ENCODE measurements around the gene NCOR1.
"Not testable (repeated sequence)": the region's sequence is repeated elsewhere in the genome, so short reads cannot be mapped to it uniquely, and the experiment has no call there.

NCOR1 gene

DNA sequence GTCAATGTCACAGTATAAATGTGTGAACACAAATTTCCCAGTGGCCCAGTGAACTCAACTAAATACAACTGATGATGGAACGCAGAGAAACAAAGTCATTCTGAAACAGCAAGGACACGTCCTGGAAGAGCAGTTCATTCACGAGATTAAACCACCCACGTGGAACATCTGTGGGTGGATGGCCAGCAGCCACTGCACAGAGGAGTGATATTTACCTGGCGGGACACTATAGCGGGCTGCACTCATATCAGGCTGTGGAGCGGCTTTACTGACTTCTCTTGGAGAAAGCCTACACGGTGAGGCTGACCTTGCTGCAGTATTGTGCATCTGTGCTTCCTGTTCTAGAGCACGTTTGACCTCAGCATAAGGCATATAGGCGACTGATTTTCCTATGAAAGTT, 128.4 kb downstream of the NCOR1 start:
- no peak for DNase-seq (ENCODE audit: low read depth)

DNA sequence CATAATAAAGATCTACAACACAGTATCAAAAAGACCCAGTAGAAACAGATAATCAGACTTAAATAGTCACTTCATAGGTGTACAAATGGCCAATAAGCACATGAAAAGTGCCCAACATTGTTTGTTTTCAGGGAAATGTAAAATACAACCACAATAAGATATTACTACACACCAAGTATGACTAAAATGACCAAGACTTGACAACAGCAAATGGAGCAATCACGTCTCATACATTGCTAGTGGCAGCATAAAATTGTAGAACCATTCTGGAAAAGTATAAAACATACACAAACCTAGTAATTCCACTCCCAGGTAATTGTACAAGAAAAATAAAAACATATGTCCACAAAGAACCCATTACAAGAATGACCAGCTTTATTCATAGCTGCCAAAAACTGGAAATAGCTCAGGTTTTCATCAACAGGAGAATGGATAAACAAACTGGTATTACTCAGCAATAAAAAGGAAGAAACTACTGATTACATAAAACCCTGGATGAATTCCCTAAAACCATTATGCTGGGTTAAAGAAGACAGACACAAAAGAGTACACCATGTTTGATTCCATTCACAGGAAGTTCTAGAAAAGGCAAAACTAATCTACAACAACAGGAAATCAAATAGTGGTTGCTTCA, 130.2 kb downstream of the NCOR1 start:
- no peak for DNase-seq (ENCODE audit: low read depth)

DNA sequence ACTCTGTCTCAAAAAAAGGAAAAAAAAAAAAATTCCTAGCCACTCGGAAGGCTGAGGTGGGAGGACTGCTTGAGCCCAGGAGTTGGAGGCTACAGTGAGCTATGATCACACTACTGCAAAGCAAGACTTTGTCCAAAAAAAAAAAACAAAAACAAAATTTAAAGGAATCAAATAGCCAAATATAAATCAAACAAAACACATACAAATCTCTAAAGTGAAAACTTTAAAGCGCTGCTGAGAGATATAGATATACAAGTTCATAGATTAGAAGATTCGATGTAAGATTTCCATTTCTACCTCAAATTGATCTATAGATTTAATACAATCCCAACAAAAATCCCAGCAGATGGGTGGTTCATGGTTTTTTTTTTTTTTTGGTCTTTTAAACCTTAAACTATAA, 132.1 kb downstream of the NCOR1 start:
- no peak for DNase-seq (ENCODE audit: low read depth)

DNA sequence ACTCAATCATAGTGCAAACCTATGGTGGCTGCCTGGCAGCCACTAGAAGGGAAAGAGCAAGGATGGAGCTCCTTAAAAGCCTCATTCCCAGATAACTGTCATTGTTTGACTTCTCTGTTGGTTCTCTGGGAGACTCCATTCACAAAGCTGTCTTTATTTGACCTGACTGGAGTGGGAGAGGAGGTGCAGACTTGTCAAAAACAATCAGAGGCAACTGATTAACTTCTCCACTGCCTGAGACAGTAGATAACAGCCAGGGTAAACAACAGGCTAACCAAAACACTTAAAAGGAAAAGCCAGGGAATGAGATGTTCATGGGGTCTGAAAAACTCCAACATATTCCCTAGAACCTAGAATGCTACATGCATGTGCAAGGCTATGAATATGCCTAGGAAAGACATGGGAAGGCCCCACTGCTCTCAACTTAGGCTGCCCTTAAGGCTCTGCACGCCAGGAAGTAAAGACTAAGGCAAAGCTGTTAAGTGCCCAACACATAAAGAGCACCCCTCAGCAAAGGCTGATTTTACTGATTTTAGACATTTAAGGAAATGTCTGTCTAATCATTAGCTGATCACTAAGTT, 133.7 kb downstream of the NCOR1 start:
- no peak for DNase-seq (ENCODE audit: low read depth)

DNA sequence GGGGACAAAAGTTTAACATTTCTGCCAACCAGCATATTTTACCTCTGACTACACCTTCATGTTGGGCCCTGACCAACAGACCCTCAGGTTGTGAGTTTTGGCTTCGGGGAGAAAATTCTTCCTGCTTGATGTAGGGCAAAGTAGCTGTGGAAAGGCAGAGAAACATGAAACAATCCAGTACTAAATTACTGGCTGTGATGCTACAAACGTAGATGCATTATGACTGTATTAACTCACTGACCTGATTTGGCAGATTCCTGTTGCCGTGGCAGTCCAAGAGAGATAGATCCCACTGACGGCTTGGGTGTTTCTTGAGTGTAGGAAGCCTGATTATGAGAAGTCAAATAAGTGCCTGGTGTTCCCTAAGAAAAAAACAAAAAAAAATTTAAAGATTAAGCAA, 135.0 kb downstream of the NCOR1 start:
- no peak for DNase-seq (ENCODE audit: low read depth)

DNA sequence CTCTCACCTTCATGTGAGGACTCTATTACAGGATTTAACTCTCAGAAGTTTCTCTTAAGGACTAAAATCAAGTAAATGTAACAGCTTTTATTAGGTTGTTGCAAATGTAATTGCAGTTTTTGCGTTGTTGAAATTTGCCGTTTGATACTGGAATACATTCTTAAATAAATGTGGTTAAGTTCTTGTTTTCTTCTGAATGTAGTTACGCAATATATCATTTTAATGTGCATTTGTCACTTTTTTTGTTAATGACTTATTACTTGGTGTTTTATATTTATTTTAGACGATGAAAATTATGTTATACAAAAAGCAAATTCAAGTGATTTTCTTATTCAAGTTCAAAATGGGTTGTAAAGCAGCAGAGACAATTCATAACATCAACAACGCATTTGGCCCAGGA, 139.4 kb downstream of the NCOR1 start:
- no peak for DNase-seq (ENCODE audit: low read depth)

DNA sequence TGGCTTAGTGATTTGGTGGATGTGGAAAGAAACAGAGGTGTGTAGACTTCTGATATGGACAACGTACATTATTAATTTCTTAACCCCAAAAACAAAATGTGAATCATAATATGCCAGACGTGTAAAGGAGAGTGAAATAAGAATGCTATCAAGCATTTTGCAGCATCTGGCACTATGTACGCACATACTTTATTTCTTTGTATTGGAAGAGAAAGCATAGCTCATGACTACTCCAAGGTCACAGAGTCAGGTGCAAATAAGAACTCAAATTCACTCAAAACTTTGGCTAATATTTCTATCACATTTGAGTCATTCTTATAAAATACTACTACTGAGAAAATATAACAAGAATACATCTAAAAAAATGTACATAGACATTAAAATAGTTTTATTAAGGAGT, 140.9 kb downstream of the NCOR1 start:
- no peak for DNase-seq (ENCODE audit: low read depth)

DNA sequence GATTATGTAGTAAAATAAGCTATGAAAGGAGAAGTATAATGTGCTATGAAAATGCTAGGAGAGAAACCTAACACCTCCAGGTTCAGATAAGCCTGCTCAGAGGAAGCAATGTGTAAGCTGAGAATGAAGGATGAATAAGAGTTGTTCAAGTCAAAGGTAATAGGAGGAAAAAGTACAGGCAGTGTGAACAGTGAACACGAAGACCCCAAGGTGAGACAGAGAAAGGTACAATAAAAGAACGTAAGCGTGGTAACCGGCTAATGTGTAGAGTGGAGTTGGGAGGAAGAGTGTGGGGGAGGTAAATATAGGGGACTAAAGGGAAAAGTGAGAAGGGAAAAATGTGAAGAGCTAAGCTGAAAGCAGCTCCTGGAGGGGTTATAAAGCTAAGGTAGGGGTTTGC, 141.5 kb downstream of the NCOR1 start:
- no peak for DNase-seq (ENCODE audit: low read depth)

DNA sequence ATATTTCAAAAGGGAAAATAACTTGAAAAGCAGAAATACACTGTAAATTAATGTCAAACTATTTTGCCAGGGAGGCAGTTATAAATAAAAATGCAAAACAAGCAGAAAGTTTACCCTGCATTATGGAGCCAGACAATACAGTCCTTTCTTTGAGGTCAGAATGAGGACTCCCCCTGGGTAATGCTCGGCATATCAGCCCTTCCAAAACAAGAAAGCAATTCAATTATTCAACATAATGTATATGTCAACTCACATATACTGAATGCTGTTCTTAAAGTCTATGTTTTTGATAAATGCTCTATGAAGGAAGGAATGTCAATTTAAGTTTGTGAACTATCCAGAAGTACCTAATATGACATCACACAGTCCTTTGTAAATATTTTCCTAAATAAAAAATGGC, 143.3 kb downstream of the NCOR1 start:
- no peak for DNase-seq (ENCODE audit: low read depth)

DNA sequence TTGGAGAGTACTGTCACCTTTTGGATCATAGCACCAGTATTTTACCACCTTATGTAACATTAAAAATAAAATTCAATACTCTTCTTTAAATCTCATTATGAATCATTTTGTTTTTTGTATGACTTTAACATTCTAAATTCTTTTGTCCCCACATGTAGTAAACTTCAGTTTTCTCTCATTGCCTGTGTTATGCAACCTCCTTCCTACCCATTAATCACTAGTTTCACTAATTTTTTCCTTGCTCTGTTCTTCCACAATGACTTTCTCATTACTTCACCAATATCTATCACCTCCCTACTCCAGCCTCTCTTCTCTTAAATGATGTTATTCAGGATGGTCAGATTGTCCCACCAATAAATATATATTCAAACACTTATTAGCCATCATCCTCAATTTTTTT, 147.0 kb downstream of the NCOR1 start:
- DNase-seq (ENCODE audit: low read depth): no peak

DNA sequence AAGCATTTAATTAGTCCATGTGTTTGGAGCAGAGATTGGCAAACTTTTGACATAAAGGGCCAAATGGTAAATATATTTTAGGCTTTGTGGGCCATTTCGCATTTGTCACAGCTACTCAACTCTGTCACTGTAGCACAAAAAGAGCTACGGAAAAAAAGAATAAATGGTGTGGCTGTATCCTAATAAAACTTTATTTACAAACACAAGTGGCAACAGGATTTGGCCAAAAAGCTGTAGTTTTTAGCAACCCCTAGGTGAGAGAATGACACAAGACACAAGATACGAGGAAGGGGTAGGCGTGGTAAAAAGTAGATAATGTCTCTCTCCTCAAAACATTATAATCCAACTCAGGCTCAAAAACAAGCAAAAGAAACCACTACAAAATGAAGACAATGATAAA, 149.2 kb downstream of the NCOR1 start:
- DNase-seq (ENCODE audit: low read depth): no peak

DNA sequence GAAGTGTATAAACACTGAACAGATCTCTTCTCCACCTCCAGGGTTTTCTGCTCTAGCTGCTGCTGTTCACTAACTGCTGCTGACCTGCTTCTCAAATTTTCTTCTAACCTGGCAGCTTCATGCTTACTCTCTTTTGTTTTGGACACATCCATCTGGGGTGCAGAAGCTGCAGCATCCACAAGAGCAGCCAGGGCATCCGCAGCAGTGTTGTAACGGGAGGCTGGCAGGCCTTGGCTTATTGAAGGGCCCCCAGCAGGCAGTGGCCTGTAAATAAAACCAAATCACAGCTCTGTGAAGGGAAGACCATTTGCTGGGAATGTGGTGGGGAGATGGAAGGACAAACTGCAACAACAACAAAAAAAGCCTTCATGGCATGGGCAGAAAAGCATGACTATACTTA, 153.7 kb downstream of the NCOR1 start:
- DNase-seq (ENCODE audit: low read depth): no peak

DNA sequence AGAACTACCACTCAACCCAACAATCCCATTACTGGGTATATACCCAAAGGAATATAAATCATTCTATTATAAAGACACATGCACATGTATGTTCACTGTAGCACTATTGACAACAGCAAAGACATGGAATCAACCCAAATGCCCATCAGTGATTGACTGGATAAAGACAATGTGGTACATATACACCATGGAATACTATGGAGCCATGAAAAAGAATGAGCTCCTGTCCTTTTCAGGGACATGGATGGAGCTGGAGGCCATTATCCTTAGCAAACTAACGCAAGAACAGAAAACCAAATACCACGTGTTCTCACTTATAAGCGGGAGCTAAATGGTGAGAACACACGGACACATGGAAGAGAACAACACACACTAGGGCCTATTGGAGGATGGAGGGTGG, 160.2 kb downstream of the NCOR1 start:
- DNase-seq (ENCODE audit: low read depth): not testable (repeated sequence)

DNA sequence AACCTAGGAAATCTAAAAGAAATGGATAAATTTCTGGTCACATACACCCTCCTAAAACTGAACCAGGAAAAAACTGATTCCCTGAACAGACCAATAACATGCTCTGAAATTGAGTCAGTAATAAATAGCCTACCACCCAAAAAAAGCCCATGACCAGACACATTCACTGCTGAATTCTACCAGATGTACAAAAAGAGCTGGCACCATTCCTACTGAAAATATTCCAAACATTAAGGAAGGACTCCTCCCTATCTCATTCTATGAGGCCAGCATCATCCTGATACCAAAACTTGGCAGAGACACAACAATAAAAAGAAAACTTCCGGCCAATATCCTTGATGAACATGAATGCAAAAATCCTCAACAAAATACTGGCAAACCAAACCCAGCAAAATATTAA, 162.8 kb downstream of the NCOR1 start:
- DNase-seq (ENCODE audit: low read depth): no peak

DNA sequence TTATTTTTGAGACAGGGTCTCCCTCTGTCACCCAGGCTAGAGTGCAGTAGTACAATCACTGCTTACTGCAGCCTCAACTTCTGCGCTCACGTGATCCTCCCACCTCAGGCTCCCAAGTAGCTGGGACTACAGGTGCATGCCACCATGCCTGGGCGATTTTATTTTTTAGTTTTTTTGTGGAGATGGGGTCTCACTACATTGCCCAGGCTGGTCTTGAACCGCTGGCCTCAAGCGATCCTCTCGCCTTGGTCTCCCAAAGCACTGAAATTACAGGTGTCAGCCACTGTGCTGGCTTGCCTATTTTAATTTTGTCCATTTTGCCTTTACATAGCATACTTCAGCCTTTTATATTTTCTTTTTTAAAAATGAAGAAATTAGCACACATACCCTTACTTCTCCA, 164.5 kb downstream of the NCOR1 start:
- DNase-seq (ENCODE audit: low read depth): no peak

DNA sequence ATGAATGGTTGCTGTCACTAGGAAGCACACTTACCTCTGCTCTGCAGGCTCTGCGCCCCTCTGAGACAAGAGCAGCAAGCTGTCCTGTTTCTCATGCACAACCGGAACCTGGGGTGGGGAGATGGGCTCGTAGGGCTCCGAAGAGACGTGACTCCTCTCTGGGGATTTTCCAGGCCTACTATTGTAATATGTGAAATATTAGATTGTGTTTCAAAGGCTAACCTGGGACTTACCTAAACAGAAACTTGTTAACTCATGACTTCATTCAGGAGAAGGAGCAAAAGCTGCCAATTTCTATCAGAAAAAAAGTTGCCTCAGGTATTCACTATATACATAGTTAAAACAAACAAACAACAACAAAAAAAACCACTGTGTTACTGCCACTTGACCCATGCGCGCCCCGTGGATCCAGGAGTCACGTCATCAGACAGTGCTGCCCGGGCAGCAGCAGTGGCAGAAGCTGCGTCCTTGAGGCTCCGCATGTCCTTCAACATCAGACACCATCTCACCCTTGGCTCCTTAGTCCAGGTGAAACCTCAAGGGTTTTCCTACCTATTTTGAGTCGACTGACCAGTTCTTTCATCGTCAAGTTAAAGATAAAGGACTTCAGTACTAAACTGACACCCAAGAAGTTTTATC, 166.4 kb downstream of the NCOR1 start:
- DNase-seq (ENCODE audit: low read depth): no peak

DNA sequence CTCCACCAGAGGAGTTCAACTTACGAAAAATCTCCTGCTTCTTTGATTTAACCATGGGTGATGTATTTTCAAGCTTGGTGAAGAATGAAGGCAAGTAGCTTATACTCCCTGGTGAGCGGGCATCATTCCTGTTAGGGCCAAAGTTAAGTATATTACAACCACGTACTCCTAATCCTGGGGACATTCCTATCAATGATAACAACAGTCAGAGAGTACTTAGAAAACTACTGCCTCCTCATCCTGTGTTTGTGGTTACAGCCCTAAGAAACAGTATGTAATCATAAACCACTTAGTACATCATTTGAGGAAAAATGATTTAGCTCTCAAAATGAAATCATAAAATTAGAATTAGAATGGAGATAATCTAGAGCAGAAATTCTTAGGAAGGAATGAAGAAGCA, 168.4 kb downstream of the NCOR1 start:
- DNase-seq (ENCODE audit: low read depth): no peak

DNA sequence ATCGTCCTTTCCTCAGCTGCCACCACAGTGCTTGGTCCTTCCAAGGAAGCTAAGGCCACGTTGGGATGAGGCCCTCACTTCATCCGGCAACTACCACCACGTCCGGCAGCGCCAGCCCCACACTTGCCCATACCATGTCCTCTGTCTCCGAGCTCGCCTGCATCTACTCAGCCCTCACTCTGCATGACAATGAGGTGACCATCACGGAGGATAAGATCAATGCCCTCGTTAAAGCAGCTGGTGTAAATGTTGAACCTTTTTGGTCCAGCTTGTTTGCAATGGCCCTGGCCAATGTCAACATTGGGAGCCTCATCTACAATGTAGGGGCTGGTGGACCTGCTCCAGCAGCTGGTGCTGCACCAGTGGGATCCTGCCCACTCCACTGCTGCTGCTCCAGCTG, 170.8 kb downstream of the NCOR1 start:
- DNase-seq (ENCODE audit: low read depth): no peak

DNA sequence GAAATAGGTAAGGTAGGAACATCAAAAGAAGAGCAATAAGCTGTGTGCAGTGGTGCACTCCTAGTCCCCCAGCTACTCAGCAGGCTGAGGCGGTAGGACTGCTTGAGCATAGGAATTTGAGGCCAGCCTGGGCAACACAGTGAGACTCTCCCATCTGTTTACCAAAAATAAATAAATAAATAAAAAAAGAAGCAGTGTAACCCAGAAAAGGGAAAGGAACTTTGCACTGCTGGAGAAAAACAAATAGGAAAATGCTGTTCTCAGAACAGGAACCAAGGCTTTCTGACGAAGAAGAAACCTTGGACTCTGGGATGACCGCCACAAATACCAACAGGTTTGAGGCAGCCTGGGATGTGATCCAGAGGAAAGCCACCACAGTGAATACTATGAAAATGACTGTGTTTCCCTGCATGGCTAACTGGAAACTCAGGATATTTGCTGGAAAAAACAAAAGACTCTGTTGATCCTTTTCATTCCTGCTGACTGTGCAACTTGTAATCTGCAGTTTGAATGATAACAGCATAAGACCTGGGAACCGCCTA, 174.6 kb downstream of the NCOR1 start:
- DNase-seq (ENCODE audit: low read depth): no peak

DNA sequence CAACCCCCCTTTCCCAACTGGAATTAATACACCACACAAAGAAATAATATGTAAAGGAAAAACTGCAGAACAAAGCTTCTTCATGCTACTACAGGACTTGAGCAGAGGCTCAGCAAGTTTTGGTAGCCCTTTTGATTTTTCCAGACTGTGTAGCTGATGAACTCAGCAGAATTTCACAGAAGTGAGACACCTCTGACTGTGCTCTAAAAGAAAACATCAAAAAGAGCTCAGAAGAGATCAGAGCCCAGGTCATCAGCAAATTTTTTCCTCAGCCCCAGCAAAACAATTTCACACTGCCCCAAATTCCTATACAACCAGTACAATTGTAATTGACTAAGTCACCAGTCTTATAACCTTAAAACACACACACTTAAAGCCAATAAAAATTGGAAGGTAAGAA, 177.7 kb downstream of the NCOR1 start:
- no peak for DNase-seq (ENCODE audit: low read depth)

DNA sequence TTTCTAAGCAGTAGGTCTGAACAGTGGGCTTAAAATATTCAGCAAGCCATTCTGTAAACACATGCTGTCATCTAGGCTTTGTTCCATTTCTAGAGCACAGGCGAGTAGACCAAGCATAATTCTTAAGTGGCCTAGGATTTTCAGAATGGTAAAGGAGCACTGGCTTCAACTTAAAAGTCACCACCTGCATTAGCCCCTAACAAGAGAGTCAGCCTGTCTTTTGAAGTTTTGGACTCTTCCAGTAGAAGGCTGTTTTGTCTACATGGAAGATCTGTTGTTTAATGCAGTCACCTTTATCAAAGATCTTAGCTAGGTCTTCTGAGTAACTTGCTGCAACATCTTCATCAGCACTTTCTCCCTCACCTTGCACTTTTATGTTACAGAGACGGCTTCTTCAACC, 179.1 kb downstream of the NCOR1 start:
- no peak for DNase-seq (ENCODE audit: low read depth)

DNA sequence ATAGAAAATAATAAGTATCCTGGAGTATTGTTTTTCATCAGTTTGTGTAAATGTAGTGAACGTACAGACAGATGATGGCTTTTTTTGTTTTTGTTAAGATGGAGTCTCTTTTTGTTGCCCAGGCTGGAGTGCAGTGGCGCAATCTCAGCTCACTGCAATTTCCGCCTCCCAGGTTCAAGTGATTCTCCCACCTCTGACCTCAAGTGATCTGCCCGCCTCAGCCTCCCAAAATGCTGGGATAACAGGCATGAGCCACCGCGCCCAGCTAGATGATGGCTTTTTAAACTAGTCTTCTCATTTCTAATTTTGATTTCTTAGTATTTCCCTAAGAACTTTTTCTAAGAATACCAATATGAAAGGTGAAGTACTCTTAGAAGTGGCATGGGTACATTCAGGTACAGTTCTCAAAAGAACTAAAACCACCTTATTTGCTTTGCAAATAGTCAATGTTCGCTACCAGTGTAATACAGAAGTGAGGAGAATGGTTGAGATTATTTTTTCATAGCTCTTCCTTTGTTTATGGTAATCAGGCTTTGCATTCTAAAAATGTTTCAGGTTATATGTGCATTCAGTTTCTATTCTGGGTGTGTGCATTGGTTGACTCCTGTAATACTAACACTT, 181.5 kb downstream of the NCOR1 start:
- no peak for DNase-seq (ENCODE audit: low read depth)

All from activated T-cell treated with anti-CD3 and anti-CD28 coated beads for 1 hour (primary cell).